ENCODE measurements around the gene B3GAT2.

Gene B3GAT2

DNA sequence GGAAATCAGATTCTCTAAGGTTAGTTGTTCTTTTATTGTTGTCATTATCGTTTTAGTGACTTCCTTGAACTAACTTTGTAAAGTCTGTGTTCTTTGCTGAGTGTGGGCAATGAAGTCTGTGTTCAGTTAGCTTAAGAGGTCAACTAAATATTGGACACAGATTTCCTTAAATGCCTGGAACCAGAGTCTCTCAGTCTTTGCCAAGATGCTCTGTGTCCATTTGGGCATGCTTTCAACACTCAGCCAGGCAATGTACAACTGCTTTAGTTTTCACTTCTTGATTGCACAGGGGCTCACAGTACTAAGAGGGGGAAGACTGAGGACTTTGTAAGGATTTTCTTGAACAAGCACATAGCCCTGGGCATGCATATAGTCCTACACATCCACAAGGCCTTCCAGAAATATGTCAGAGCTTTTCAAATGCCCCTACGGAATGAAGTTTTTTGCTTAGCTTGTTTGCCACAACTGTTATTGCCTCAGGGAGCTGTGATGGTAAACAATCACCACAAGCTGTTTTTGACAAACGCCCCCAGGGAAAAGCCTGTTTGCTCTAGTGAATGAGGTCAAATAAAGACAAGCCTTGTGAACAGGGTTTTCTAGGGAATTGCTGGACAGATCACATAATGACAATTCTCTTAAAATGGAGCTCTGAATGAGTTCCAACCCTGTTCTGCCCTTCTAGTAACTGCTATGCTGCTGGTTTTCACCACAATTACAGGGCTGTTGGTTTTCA lies 82.5 kb downstream of the B3GAT2 start:
- H3K4me3 Mint-ChIP-seq, result no peak overlapping the region
- peaks cover 44% of the 10 kb centered on the region for H3K27me3 Mint-ChIP-seq (ENCODE audit: low read depth)
- H3K4me1 Mint-ChIP-seq (ENCODE audit: low read depth), result no peaks in the 10 kb centered on the region
- H3K27ac Mint-ChIP-seq, result no peak overlapping the region
- no peaks in the 10 kb centered on the region for H3K36me3 Mint-ChIP-seq (ENCODE audit: low read depth)
- H3K9me3 Mint-ChIP-seq, result peaks cover 20% of the 10 kb centered on the region

- H3K4me3 Mint-ChIP-seq, result no peak overlapping the region
- H3K4me1 Mint-ChIP-seq (ENCODE audit: low read depth), result no peaks in the 10 kb centered on the region
- no peak overlapping the region for H3K27ac Mint-ChIP-seq
- H3K36me3 Mint-ChIP-seq (ENCODE audit: low read depth), result no peaks in the 10 kb centered on the region
- peaks cover 38% of the 10 kb centered on the region for H3K27me3 Mint-ChIP-seq (ENCODE audit: low read depth)
- peaks cover 20% of the 10 kb centered on the region for H3K9me3 Mint-ChIP-seq
Observed at GRCh38 chr6:70872469-70872868, 84.4 kb downstream of the B3GAT2 start.

DNA sequence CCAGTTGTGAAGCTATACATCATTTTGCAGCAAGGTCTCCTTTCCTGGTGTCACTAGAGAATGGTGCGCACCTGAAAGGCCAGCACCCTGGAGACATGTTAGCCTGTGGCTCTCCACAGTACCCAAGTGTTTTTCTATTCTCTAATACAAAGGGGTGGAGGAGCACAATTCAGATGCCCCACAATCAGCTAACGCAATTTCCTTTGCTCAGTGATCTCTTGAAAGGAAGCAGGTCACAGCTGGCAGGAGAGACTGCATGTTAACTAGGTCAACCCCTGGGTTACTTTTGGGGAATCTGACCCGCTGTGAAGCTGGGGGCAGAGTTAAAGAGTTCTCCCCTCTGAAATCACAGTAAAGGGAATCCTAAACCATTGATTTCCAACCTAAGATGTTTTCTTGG lies 92.5 kb downstream of the B3GAT2 start:
- Mint-ChIP-seq H3K36me3 (ENCODE audit: low read depth) (peaks cover 15% of the 10 kb centered on the region), H3K4me3 (no peak overlapping the region), H3K27me3 (ENCODE audit: low read depth) (peaks cover 8% of the 10 kb centered on the region), H3K9me3 (no peaks in the 10 kb centered on the region), H3K4me1 (ENCODE audit: low read depth) (no peaks in the 10 kb centered on the region), H3K27ac (no peak overlapping the region)

DNA sequence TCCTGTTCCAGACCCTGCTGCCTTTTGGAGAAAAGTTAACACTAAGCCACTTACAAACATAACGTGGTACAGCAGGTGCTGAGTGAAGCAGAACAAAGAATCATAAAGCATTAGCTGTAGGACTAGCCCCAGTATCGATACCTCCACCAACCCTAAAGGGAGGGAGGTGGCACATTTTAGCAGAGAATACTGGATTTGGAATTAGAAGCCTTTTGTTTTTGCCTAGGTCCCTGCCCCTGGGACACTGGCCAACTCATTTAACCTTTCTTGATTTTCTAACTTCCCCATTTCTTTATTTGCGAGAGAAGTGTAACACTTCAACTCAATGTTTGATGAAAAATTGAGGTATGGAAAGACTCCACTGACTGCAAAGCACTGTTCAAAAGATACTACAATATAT lies 93.5 kb downstream of the B3GAT2 start:
- no peak overlapping the region for H3K27ac Mint-ChIP-seq
- H3K36me3 Mint-ChIP-seq (ENCODE audit: low read depth), result peaks cover 15% of the 10 kb centered on the region
- no peaks in the 10 kb centered on the region for H3K4me1 Mint-ChIP-seq (ENCODE audit: low read depth)
- H3K27me3 Mint-ChIP-seq (ENCODE audit: low read depth), result peaks cover 6% of the 10 kb centered on the region
- no peaks in the 10 kb centered on the region for H3K9me3 Mint-ChIP-seq
- H3K4me3 Mint-ChIP-seq, result no peak overlapping the region

DNA sequence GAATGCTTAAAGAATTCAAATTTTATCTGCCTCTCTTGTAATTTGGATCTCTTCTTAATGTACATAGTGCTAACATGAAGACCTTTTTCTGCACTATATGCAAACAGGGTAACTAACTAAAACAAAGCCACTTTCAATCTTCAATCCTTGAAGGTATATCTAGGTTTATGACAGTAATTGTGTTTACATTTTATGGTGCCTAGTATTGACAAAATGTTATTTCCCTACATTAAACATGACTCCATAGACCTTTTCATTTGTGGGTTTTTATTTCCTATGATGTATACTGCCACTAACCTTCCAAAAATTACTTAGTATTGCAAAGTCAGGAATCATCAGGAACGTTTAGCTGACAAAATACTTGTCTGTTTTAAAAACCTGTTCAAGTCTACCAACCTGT lies 95.9 kb downstream of the B3GAT2 start:
- peaks cover 15% of the 10 kb centered on the region for H3K36me3 Mint-ChIP-seq (ENCODE audit: low read depth)

DNA sequence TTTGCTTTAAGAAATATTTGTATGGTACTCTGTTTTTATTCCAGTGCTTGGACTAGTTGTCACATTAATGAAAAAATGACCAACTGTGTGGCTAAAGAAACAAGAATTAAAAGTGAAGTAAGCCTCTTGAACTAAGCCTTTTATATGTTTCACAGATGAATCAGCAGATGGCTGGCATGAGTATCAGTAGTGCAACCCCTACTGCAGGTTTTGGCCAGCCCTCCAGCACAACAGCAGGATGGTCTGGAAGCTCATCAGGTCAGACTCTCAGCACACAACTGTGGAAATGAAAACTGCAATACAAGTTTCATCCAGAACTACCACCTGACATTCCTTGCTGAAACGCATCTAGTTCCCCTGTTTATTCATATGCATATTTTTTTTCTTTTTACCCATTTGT lies 96.8 kb downstream of the B3GAT2 start:
- H3K4me1 Mint-ChIP-seq (ENCODE audit: low read depth), result no peaks in the 10 kb centered on the region
- no peak overlapping the region for H3K4me3 Mint-ChIP-seq
- H3K36me3 Mint-ChIP-seq (ENCODE audit: low read depth), result peaks cover 15% of the 10 kb centered on the region
- H3K27me3 Mint-ChIP-seq (ENCODE audit: low read depth), result no peaks in the 10 kb centered on the region
- no peak overlapping the region for H3K27ac Mint-ChIP-seq
- no peaks in the 10 kb centered on the region for H3K9me3 Mint-ChIP-seq

More for the DNA sequence above, 95.9 kb downstream of the B3GAT2 start:
- no peaks in the 10 kb centered on the region for H3K9me3 Mint-ChIP-seq
- H3K27ac Mint-ChIP-seq, result no peak overlapping the region
- H3K27me3 Mint-ChIP-seq (ENCODE audit: low read depth), result no peaks in the 10 kb centered on the region
- no peak overlapping the region for H3K4me3 Mint-ChIP-seq
- no peaks in the 10 kb centered on the region for H3K4me1 Mint-ChIP-seq (ENCODE audit: low read depth)

DNA sequence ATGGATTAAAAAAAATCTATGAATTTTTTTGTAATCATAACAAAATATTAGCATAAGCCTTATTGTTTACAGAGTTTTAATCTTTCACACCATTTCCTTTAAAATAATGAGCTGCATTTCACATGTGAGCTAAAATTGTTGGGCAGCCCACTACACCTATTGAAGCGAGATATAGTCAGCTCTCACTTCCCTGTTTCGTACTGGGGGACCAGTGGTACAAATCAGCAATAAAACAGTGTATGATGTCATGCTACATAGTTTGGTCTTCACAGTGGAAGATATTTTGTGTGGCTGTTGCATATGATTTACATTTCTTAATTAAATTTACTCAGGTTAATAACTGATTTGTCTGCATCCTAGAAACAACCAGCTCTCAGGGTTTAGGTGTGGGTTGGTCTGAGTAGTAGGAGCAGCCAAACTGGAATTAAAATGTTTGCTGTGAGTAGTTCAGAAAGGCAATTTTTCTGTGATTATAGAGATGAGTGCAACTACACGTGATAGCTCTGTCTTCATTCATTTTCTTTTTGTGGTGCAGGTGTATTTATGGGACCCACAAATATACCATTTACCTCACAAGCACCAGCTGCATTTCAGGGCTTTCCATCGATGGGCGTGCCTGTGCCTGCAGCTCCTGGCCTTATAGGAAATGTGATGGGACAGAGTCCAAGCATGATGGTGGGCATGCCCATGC lies 99.3 kb downstream of the B3GAT2 start:
- H3K36me3 Mint-ChIP-seq (ENCODE audit: low read depth), result peaks cover 21% of the 10 kb centered on the region
- H3K27me3 Mint-ChIP-seq (ENCODE audit: low read depth), result no peaks in the 10 kb centered on the region

GRCh38 chr6:70852667-70853246 lies 104.1 kb downstream of the B3GAT2 start:
- H3K27ac Mint-ChIP-seq, result no peak overlapping the region
- H3K4me3 Mint-ChIP-seq, result no peak overlapping the region
- H3K9me3 Mint-ChIP-seq, result no peaks in the 10 kb centered on the region
- H3K27me3 Mint-ChIP-seq (ENCODE audit: low read depth), result no peaks in the 10 kb centered on the region
- peaks cover 13% of the 10 kb centered on the region for H3K36me3 Mint-ChIP-seq (ENCODE audit: low read depth)
- peaks cover 4% of the 10 kb centered on the region for H3K4me1 Mint-ChIP-seq (ENCODE audit: low read depth)

More for the DNA sequence above, 99.3 kb downstream of the B3GAT2 start:
- no peak overlapping the region for H3K27ac Mint-ChIP-seq
- H3K4me1 Mint-ChIP-seq (ENCODE audit: low read depth), result no peaks in the 10 kb centered on the region
- no peaks in the 10 kb centered on the region for H3K9me3 Mint-ChIP-seq
- no peak overlapping the region for H3K4me3 Mint-ChIP-seq

DNA sequence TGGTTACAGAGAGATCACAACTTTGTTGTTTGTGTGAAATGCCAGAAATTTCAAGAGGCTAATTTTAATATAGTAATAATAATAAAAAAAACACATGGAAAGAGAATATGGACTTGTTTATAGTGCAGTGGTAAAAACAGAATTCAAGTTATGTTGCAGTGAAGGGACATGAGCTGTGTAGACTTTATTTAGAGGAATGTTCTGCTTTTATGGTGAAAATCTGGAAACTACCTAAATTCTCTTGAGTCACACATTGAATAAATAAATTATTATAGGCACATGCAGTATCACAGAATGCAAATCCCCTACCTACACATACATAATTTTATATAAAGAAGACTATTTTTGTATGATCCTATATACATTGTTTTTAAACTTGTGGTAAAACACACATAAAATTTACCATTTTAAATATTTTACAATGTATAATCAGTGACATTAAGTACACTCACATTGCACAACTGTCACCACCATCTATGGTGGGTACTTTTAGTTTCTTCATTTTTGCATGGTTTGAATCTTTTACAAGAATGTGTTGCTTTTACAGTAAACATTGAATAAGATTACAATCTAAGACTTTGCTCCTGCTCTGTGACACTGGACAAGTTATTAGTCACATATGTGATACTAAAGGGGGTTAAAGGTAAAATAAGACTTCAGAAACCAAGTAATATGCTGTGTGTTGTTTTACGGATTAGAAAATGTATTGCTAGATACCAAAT lies 107.4 kb downstream of the B3GAT2 start:
- Mint-ChIP-seq H3K27ac (no peak overlapping the region), H3K4me3 (no peak overlapping the region), H3K4me1 (ENCODE audit: low read depth) (peaks cover 4% of the 10 kb centered on the region), H3K27me3 (ENCODE audit: low read depth) (no peaks in the 10 kb centered on the region), H3K9me3 (no peaks in the 10 kb centered on the region), H3K36me3 (ENCODE audit: low read depth) (peaks cover 18% of the 10 kb centered on the region)

- no peak overlapping the region for H3K4me3 Mint-ChIP-seq
- H3K9me3 Mint-ChIP-seq, result no peaks in the 10 kb centered on the region
- H3K27ac Mint-ChIP-seq, result no peak overlapping the region
- H3K36me3 Mint-ChIP-seq (ENCODE audit: low read depth), result peaks cover 12% of the 10 kb centered on the region
- H3K4me1 Mint-ChIP-seq (ENCODE audit: low read depth), result peaks cover 4% of the 10 kb centered on the region
- no peaks in the 10 kb centered on the region for H3K27me3 Mint-ChIP-seq (ENCODE audit: low read depth)
Observed at GRCh38 chr6:70847106-70848084, 109.5 kb downstream of the B3GAT2 start.

DNA sequence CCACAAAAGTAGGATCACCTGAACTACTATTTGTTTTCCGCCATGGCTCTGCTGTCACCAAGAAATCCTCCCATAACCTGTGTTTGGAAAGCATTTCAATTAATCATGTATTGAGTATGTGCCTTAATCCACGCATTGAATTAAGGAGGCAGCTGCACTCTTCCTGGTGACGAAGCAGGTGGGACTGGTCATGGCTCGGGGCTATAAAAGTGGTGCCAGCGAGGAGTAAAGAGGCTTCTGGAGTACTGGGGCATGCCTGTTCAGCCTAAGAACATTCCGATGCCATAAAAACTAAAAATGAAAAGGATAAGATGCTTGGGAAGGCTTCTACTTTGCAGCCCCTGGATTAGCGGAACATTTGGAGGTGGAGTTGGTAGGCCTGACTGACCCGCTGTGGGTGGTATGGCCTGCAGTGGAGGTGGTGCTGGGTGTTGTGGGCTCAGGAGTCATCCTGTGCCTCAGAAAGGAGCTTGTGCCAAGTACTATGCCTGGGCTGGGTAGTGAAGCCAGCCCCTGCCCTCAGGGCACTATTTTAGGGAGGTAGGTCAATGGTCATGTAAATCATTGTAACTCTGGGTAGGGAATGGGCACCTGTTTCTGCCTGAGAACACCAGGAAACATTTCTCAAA lies 110.5 kb downstream of the B3GAT2 start:
- H3K27ac Mint-ChIP-seq, result no peak overlapping the region
- H3K36me3 Mint-ChIP-seq (ENCODE audit: low read depth), result peaks cover 12% of the 10 kb centered on the region
- H3K9me3 Mint-ChIP-seq, result no peaks in the 10 kb centered on the region
- H3K4me1 Mint-ChIP-seq (ENCODE audit: low read depth), result peaks cover 2% of the 10 kb centered on the region
- H3K27me3 Mint-ChIP-seq (ENCODE audit: low read depth), result no peaks in the 10 kb centered on the region
- H3K4me3 Mint-ChIP-seq, result no peak overlapping the region

DNA sequence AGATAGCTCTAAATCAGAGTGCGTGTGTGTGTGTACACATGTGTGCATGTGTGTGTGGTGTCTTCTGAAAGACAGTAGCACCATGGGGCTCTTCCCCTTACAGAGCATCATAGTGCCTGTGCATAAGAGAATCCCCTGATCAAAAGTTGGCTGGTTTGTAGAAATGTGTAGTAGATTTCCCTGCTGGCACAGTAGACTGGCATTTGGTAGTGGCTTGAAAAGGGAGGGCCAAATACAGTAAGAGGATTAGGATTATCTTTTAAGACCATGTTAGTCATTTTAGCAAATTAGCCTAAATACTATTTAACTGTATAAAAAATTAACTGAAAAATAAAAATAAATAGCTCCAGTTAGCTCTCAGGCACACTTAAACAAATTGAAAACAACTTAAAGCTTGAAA lies 112.6 kb downstream of the B3GAT2 start:
- peaks cover 10% of the 10 kb centered on the region for H3K36me3 Mint-ChIP-seq (ENCODE audit: low read depth)
- H3K27me3 Mint-ChIP-seq (ENCODE audit: low read depth), result no peaks in the 10 kb centered on the region
- no peak overlapping the region for H3K27ac Mint-ChIP-seq
- no peak overlapping the region for H3K4me3 Mint-ChIP-seq
- H3K4me1 Mint-ChIP-seq (ENCODE audit: low read depth), result peaks cover 2% of the 10 kb centered on the region
- H3K9me3 Mint-ChIP-seq, result no peaks in the 10 kb centered on the region

DNA sequence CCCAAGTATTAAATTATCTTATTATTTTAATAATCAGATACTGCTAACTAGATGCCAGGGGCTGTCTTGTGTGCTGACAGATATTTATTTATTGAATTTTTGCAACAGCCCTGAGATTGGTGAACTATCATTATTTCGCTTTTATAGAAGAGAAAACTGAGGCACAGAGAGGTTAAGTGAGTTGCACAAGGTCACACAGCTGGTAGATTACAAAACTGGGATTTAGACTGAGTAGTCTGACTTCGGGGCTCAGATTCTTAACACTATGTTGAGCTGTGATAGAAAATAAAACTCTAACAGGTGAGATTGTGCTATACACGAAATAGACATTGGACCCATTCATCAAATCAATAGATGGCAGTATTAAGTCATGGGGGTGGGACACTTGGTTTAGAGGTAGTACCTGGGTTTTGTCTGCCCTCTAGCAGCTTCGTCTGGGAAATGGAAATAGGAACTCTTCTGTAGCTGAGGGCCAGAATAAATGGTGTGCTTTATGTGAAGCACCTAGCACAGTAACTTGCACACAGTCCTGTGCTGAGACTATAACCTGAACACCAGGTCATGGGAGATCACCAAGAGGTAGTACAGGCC lies 113.4 kb downstream of the B3GAT2 start:
- Mint-ChIP-seq H3K4me3 (no peak overlapping the region), H3K4me1 (ENCODE audit: low read depth) (peaks cover 2% of the 10 kb centered on the region), H3K36me3 (ENCODE audit: low read depth) (peaks cover 7% of the 10 kb centered on the region), H3K27me3 (ENCODE audit: low read depth) (no peaks in the 10 kb centered on the region), H3K9me3 (no peaks in the 10 kb centered on the region), H3K27ac (no peak overlapping the region)
